HepG2 (cell line): ENCODE results near the gene AGPAT3. TPM values are rescaled to one million over a fixed set of nuclear protein-coding genes. Genes with fewer than 3 reads are reported as not detected.

Source experiments
- ADNP ChIP-seq: sonication (generic); formaldehyde crosslinking; IDR thresholded peaks from 2 replicates; pipeline ENCODE4 v1.4.0; 2020; ENCODE audit warnings: missing genetic modification reagents
- BHLHE40 ChIP-seq: IDR thresholded peaks from 2 replicates; pipeline ENCODE4 v1.6.1; 2011; ENCODE audit warnings: low read length, improper control_type of control experiment
- EZH2 ChIP-seq: conservative IDR thresholded peaks from 2 replicates; pipeline ENCODE4 v1.6.1; 2012; ENCODE audit warnings: mild to moderate bottlenecking, low read depth, low read length, moderate library complexity
- HHEX ChIP-seq: IDR thresholded peaks from 2 replicates; pipeline ENCODE4 v1.6.1; 2016; ENCODE audit warnings: control low read depth
- HIVEP1 ChIP-seq: sonication (generic); formaldehyde crosslinking; IDR thresholded peaks from 2 replicates; pipeline ENCODE4 v1.4.0; 2020; ENCODE audit warnings: mild to moderate bottlenecking, missing genetic modification reagents
- KAT8 ChIP-seq: IDR thresholded peaks from 2 replicates; pipeline ENCODE4 v1.6.1; 2016; ENCODE audit warnings: missing genetic modification reagents, missing compliant biosample characterization
- PHF5A ChIP-seq: IDR thresholded peaks from one replicate; pipeline ENCODE4 v1.6.1; 2018; ENCODE audit warnings: low read depth, missing genetic modification reagents; ENCODE audit not compliant: unreplicated experiment
- SOX5 ChIP-seq: IDR thresholded peaks from 2 replicates; pipeline ENCODE4 v1.6.1; 2016; ENCODE audit warnings: borderline replicate concordance
- ZNF382 ChIP-seq: sonication (generic); formaldehyde crosslinking; IDR thresholded peaks from 2 replicates; pipeline ENCODE4 v1.5.0; 2020; ENCODE audit warnings: missing genetic modification reagents, mild to moderate bottlenecking, borderline replicate concordance
- ZNF510 ChIP-seq: sonication (generic); formaldehyde crosslinking; IDR thresholded peaks from 2 replicates; pipeline ENCODE4 v1.4.0; 2020; ENCODE audit warnings: low read depth, mild to moderate bottlenecking, missing genetic modification reagents
- polyA plus RNA-seq, 8 experiments: library from polyadenylated mRNA; depleted of rRNA in 3 of 8; stranded (reverse) in 7 of 8; unstranded in 1 of 8; fragments of >200 nt; fragmentation: Illumina TruSeq in 4 of 8; extraction: Trizol in 4 of 8; gene quantifications; 2 replicates each; pipeline versions ENCODE4 v1.2.1 to v1.2.3, GENCODE V29; 2011 to 2016; ENCODE audit warnings: low read depth in 4 of 8, missing spikeins in 1 of 8, mixed read lengths in 1 of 8; ENCODE audit not compliant: insufficient read depth in 1 of 8
- total RNA-seq, 5 experiments: library from RNA; depleted of rRNA; stranded (reverse); fragments of >200 nt; fragmentation: Illumina TruSeq; extraction: Trizol; gene quantifications; 2 replicates each; pipeline ENCODE4 v1.2.3, GENCODE V29; 2016; ENCODE audit warnings: low read depth in 1 of 5
- TF ChIP-seq, protein P1 (sequence below): sonication (generic); formaldehyde crosslinking; conservative IDR thresholded peaks from 2 replicates; pipeline ENCODE4 v1.4.0; 2020; ENCODE audit warnings: missing genetic modification reagents
- TF ChIP-seq, protein P2 (sequence below): sonication (generic); formaldehyde crosslinking; IDR thresholded peaks from 2 replicates; pipeline ENCODE4 v1.4.0; 2020; ENCODE audit warnings: mild to moderate bottlenecking, missing genetic modification reagents
- TF ChIP-seq, protein P3 (sequence below): sonication (generic); formaldehyde crosslinking; IDR thresholded peaks from 2 replicates; pipeline ENCODE4 v1.4.0; 2020; ENCODE audit warnings: low read depth, mild to moderate bottlenecking, missing genetic modification reagents
- TF ChIP-seq, protein P4 (sequence below): fragments of 450-650 bp; IDR thresholded peaks from 2 replicates; pipeline ENCODE4 v1.6.1; 2017; ENCODE audit warnings: mild to moderate bottlenecking
- TF ChIP-seq, protein P5 (sequence below): sonication (generic); formaldehyde crosslinking; IDR thresholded peaks from 2 replicates; pipeline ENCODE4 v1.4.0; 2020; ENCODE audit warnings: mild to moderate bottlenecking, missing genetic modification reagents, borderline replicate concordance
- TF ChIP-seq, protein P6 (sequence below): IDR thresholded peaks from 2 replicates; pipeline ENCODE4 v1.4.0; 2020; ENCODE audit warnings: mild to moderate bottlenecking, missing genetic modification reagents

Gene AGPAT3
- total and polyA plus RNA-seq, 2 of the 13 experiments (the other 11 are each of a cell fraction or from before 2014, with no cell fraction given): 32.2 to 54.4 TPM

DNA sequence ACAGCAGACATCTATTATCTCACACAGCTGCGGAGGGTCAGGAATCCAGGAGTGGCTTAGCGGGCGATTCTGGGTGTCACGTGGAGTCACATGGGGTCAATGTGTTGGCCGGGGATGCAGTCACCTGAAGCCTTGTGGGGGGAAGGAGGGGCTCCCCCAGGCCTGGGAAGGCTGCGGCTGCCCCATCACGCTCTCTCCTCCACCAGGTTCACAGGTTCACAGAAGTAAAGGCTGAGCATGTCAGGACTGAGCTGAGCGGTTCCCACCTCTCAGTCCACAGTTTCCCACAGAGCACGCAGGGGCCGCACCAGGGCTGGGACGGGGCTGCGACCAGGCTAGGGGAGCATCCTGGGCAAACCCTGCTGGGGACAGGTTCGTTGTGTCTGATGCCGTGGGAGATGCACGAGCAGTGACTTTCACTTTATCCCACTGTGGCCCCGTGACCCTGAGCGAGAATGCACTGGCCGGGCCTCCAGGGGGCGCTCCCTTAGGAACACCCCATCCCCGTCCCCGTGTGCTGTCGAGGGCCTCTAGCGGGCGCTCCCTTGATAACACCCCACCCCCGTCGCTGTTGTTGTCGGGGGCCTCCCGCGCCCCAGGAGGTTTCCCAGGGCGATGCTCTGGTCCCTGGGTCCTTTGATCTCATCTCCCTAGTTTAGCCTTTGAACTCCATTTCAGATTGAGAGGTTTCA lies 73.9 kb downstream of the AGPAT3 start (continued):
- TF ChIP-seq, protein P1, sequence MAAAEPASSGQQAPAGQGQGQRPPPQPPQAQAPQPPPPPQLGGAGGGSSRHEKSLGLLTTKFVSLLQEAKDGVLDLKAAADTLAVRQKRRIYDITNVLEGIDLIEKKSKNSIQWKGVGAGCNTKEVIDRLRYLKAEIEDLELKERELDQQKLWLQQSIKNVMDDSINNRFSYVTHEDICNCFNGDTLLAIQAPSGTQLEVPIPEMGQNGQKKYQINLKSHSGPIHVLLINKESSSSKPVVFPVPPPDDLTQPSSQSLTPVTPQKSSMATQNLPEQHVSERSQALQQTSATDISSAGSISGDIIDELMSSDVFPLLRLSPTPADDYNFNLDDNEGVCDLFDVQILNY (CRISPR knock-in tag): no peak
- TF ChIP-seq PHF5A (CRISPR knock-in tag) (no peak), HIVEP1 (CRISPR knock-in tag) (peak; percentile 86; the same call in 1 of the 2 replicates), EZH2 (no peak), ZNF382 (no peak), KAT8 (CRISPR knock-in tag) (peak; percentile 63; the same call in 1 of the 2 replicates), SOX5 (CRISPR knock-in tag) (0 out of 2 replicates have a peak, but pooled peaks have one; percentile 20), BHLHE40 (no peak; the same call in 1 of the 2 replicates), HHEX (CRISPR knock-in tag) (no peak), ADNP (CRISPR knock-in tag) (no peak), ZNF510 (CRISPR knock-in tag) (no peak)
- TF ChIP-seq, protein P2, sequence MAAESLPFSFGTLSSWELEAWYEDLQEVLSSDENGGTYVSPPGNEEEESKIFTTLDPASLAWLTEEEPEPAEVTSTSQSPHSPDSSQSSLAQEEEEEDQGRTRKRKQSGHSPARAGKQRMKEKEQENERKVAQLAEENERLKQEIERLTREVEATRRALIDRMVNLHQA (CRISPR knock-in tag): no peak
- TF ChIP-seq, protein P3, sequence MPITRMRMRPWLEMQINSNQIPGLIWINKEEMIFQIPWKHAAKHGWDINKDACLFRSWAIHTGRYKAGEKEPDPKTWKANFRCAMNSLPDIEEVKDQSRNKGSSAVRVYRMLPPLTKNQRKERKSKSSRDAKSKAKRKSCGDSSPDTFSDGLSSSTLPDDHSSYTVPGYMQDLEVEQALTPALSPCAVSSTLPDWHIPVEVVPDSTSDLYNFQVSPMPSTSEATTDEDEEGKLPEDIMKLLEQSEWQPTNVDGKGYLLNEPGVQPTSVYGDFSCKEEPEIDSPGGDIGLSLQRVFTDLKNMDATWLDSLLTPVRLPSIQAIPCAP: no peak
- TF ChIP-seq, protein P4, sequence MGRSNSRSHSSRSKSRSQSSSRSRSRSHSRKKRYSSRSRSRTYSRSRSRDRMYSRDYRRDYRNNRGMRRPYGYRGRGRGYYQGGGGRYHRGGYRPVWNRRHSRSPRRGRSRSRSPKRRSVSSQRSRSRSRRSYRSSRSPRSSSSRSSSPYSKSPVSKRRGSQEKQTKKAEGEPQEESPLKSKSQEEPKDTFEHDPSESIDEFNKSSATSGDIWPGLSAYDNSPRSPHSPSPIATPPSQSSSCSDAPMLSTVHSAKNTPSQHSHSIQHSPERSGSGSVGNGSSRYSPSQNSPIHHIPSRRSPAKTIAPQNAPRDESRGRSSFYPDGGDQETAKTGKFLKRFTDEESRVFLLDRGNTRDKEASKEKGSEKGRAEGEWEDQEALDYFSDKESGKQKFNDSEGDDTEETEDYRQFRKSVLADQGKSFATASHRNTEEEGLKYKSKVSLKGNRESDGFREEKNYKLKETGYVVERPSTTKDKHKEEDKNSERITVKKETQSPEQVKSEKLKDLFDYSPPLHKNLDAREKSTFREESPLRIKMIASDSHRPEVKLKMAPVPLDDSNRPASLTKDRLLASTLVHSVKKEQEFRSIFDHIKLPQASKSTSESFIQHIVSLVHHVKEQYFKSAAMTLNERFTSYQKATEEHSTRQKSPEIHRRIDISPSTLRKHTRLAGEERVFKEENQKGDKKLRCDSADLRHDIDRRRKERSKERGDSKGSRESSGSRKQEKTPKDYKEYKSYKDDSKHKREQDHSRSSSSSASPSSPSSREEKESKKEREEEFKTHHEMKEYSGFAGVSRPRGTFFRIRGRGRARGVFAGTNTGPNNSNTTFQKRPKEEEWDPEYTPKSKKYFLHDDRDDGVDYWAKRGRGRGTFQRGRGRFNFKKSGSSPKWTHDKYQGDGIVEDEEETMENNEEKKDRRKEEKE: no peak
- TF ChIP-seq, protein P5, sequence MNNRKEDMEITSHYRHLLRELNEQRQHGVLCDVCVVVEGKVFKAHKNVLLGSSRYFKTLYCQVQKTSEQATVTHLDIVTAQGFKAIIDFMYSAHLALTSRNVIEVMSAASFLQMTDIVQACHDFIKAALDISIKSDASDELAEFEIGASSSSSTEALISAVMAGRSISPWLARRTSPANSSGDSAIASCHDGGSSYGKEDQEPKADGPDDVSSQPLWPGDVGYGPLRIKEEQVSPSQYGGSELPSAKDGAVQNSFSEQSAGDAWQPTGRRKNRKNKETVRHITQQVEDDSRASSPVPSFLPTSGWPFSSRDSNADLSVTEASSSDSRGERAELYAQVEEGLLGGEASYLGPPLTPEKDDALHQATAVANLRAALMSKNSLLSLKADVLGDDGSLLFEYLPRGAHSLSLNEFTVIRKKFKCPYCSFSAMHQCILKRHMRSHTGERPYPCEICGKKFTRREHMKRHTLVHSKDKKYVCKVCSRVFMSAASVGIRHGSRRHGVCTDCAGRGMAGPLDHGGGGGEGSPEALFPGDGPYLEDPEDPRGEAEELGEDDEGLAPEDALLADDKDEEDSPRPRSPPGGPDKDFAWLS (CRISPR knock-in tag): no peak
- TF ChIP-seq, protein P6, sequence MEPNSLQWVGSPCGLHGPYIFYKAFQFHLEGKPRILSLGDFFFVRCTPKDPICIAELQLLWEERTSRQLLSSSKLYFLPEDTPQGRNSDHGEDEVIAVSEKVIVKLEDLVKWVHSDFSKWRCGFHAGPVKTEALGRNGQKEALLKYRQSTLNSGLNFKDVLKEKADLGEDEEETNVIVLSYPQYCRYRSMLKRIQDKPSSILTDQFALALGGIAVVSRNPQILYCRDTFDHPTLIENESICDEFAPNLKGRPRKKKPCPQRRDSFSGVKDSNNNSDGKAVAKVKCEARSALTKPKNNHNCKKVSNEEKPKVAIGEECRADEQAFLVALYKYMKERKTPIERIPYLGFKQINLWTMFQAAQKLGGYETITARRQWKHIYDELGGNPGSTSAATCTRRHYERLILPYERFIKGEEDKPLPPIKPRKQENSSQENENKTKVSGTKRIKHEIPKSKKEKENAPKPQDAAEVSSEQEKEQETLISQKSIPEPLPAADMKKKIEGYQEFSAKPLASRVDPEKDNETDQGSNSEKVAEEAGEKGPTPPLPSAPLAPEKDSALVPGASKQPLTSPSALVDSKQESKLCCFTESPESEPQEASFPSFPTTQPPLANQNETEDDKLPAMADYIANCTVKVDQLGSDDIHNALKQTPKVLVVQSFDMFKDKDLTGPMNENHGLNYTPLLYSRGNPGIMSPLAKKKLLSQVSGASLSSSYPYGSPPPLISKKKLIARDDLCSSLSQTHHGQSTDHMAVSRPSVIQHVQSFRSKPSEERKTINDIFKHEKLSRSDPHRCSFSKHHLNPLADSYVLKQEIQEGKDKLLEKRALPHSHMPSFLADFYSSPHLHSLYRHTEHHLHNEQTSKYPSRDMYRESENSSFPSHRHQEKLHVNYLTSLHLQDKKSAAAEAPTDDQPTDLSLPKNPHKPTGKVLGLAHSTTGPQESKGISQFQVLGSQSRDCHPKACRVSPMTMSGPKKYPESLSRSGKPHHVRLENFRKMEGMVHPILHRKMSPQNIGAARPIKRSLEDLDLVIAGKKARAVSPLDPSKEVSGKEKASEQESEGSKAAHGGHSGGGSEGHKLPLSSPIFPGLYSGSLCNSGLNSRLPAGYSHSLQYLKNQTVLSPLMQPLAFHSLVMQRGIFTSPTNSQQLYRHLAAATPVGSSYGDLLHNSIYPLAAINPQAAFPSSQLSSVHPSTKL (CRISPR knock-in tag): peak; percentile 40; the same call in 1 of the 2 replicates
